ENCODE measurements around the gene SAPCD1.

GRCh38 chr6:31762878-31763618, 592 bp downstream of the SAPCD1 start:
- TF ChIP-seq ZZZ3 (IDR thresholded peaks at IDR 0.05; ENCODE audit: control insufficient read depth, insufficient read length, low read depth) (no peak), ZNF24 (IDR thresholded peaks at IDR 0.05) (no peak), RFX5 (IDR thresholded peaks at IDR 0.05; ENCODE audit: low read depth, low read length) (no peak), JUND (IDR thresholded peaks at IDR 0.05; ENCODE audit: low read depth, low read length) (no peak), CBFB (IDR thresholded peaks at IDR 0.05; ENCODE audit: low read depth) (no peak), EGR1 (IDR thresholded peaks at IDR 0.05; ENCODE audit: borderline replicate concordance in 1 of 2, low read depth in 2 of 2, low read length in 2 of 2) (no peak), POLR2AphosphoS2 (IDR thresholded peaks at IDR 0.05; ENCODE audit: low read depth, low read length) (no peak), TAF1 (IDR thresholded peaks at IDR 0.05; ENCODE audit: borderline replicate concordance, low read depth, low read length) (no peak), CREB1 (IDR thresholded peaks at IDR 0.05; ENCODE audit: low read depth) (no peak), YY1 (IDR thresholded peaks at IDR 0.05; ENCODE audit: low read depth, low read length) (no peak)
- TF ChIP-seq, protein P1, sequence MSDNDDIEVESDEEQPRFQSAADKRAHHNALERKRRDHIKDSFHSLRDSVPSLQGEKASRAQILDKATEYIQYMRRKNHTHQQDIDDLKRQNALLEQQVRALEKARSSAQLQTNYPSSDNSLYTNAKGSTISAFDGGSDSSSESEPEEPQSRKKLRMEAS (IDR thresholded peaks at IDR 0.05; ENCODE audit: low read depth, low read length): no peak
- TF ChIP-seq, protein P2, sequence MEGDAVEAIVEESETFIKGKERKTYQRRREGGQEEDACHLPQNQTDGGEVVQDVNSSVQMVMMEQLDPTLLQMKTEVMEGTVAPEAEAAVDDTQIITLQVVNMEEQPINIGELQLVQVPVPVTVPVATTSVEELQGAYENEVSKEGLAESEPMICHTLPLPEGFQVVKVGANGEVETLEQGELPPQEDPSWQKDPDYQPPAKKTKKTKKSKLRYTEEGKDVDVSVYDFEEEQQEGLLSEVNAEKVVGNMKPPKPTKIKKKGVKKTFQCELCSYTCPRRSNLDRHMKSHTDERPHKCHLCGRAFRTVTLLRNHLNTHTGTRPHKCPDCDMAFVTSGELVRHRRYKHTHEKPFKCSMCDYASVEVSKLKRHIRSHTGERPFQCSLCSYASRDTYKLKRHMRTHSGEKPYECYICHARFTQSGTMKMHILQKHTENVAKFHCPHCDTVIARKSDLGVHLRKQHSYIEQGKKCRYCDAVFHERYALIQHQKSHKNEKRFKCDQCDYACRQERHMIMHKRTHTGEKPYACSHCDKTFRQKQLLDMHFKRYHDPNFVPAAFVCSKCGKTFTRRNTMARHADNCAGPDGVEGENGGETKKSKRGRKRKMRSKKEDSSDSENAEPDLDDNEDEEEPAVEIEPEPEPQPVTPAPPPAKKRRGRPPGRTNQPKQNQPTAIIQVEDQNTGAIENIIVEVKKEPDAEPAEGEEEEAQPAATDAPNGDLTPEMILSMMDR (IDR thresholded peaks at IDR 0.05 in 2 of 3, conservative IDR thresholded peaks at IDR 0.05 in 1 of 3; ENCODE audit: control insufficient read depth in 2 of 3, extremely low read depth in 1 of 3, insufficient read depth in 1 of 3, low read depth in 3 of 3, low read length in 3 of 3): no peak

Data from GM12878 (cell line).